ENCODE data around the gene GOLGB1.
"Not testable (repeated sequence)": the region's sequence is repeated elsewhere in the genome, so short reads cannot be mapped to it uniquely, and the experiment has no call there.

The GOLGB1 gene

GRCh38 chr3:121749276-121750086 lies at the start of gene GOLGB1:
GOLGB1 (minus strand) TSS chr3:121749741; CDS start chr3:121730971, 18,770 bp downstream.
- DNase-seq (ENCODE audit: low spot score), result peak; percentile 100

- no peak for DNase-seq (ENCODE audit: low spot score)
These were observed 47.4 kb upstream of the GOLGB1 start for GRCh38 chr3:121796970-121797369.

GRCh38 chr3:121794264-121794983 lies 44.9 kb upstream of the GOLGB1 start:
- peak; percentile 43 for DNase-seq (ENCODE audit: low spot score)

- DNase-seq (ENCODE audit: low spot score), result peak; percentile 24
These were observed 43.5 kb upstream of the GOLGB1 start for GRCh38 chr3:121793078-121793477.

- DNase-seq (ENCODE audit: low spot score), result no peak
These were observed 36.9 kb upstream of the GOLGB1 start for GRCh38 chr3:121786485-121786884.

- not testable (repeated sequence) for DNase-seq (ENCODE audit: low spot score)
These were observed 33.2 kb upstream of the GOLGB1 start for GRCh38 chr3:121782784-121783183.

- no peak for DNase-seq (ENCODE audit: low spot score)
These were observed 32.1 kb upstream of the GOLGB1 start for GRCh38 chr3:121781611-121782010.

GRCh38 chr3:121775095-121775494 lies 25.6 kb upstream of the GOLGB1 start:
- not testable (repeated sequence) for DNase-seq (ENCODE audit: low spot score)

- DNase-seq (ENCODE audit: low spot score), result no peak
These were observed 19.7 kb upstream of the GOLGB1 start for GRCh38 chr3:121769246-121769645.

GRCh38 chr3:121768452-121768851 lies 18.9 kb upstream of the GOLGB1 start:
- no peak for DNase-seq (ENCODE audit: low spot score)

GRCh38 chr3:121759541-121760202 lies 10.1 kb upstream of the GOLGB1 start:
- no peak for DNase-seq (ENCODE audit: low spot score)

- no peak for DNase-seq (ENCODE audit: low spot score)
These were observed 9.3 kb upstream of the GOLGB1 start for GRCh38 chr3:121758727-121759450.

- no peak for DNase-seq (ENCODE audit: low spot score)
These were observed 8.4 kb upstream of the GOLGB1 start for GRCh38 chr3:121757812-121758545.

- DNase-seq (ENCODE audit: low spot score), result peak; percentile 65
These were observed 7.7 kb upstream of the GOLGB1 start for GRCh38 chr3:121757087-121757811.

GRCh38 chr3:121752772-121753171 lies 3.2 kb upstream of the GOLGB1 start:
- DNase-seq (ENCODE audit: low spot score), result no peak

GRCh38 chr3:121752261-121752660 lies 2.7 kb upstream of the GOLGB1 start:
- no peak for DNase-seq (ENCODE audit: low spot score)

GRCh38 chr3:121750087-121750415 lies 510 bp upstream of the GOLGB1 start:
- no peak for DNase-seq (ENCODE audit: low spot score)

GRCh38 chr3:121748680-121749275 lies 763 bp downstream of the GOLGB1 start:
- peak; percentile 62 for DNase-seq (ENCODE audit: low spot score)

GRCh38 chr3:121747976-121748375 lies 1.6 kb downstream of the GOLGB1 start:
- DNase-seq (ENCODE audit: low spot score), result no peak

- not testable (repeated sequence) for DNase-seq (ENCODE audit: low spot score)
These were observed 6.4 kb downstream of the GOLGB1 start for GRCh38 chr3:121743106-121743505.
